VCaP (cell line): ENCODE data around the gene ADGRG6.
"Not testable (repeated sequence)": the region's sequence is repeated elsewhere in the genome, so short reads cannot be mapped to it uniquely, and the experiment has no call there.

Experiments
- H3K27ac ChIP-seq: fragments of 450-650 bp; 2 replicates; pipeline ENCODE4 v1.5.1; 2017
- TF ChIP-seq, protein P1 (sequence below): fragments of 450-650 bp; conservative IDR thresholded peaks from 2 replicates; pipeline ENCODE4 v1.5.1; 2017; ENCODE audit warnings: mild to moderate bottlenecking, moderate library complexity

The ADGRG6 gene

DNA sequence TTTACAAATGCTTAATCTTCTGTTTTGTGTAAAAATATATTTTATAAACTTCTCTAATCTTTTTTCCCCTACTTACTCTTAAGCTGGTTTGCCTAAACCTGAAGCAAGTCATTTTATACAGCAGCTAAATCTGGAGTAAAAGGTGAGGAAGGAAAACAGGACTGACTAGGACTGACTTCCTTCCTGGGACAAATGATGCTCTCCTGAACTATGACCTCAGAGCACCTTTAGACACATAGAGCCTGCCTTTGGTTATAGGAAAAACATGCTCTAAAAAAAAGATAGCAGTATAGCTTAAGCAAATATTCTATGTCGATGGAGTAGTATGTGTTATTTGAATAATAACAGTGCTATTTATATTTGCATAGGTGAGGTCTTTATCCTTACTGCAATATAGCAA is 21.5 kb upstream of the ADGRG6 start:
- TF ChIP-seq, protein P1, sequence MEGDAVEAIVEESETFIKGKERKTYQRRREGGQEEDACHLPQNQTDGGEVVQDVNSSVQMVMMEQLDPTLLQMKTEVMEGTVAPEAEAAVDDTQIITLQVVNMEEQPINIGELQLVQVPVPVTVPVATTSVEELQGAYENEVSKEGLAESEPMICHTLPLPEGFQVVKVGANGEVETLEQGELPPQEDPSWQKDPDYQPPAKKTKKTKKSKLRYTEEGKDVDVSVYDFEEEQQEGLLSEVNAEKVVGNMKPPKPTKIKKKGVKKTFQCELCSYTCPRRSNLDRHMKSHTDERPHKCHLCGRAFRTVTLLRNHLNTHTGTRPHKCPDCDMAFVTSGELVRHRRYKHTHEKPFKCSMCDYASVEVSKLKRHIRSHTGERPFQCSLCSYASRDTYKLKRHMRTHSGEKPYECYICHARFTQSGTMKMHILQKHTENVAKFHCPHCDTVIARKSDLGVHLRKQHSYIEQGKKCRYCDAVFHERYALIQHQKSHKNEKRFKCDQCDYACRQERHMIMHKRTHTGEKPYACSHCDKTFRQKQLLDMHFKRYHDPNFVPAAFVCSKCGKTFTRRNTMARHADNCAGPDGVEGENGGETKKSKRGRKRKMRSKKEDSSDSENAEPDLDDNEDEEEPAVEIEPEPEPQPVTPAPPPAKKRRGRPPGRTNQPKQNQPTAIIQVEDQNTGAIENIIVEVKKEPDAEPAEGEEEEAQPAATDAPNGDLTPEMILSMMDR: no peak
- H3K27ac ChIP-seq: no peak overlapping the region

DNA sequence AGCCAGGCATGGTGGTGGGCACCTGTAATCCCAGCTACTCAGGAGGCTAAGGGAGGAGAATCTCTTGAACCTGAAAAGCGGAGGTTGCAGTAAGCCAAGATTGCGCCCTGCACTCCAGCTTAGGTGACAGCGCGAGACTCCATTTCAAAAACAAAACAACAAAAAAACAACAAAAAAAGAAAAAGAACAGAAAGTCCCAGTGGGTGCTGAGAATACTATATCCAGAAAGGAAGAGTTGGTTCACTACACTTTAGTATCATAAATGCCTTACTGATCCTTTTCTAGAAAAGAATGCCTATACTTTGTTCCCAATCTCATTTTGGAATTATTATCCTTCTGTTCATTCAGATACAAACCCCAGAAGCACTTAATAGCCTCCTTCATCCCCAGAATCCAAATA is 20.9 kb upstream of the ADGRG6 start:
- TF ChIP-seq, protein P1: no peak
- H3K27ac ChIP-seq: no peak overlapping the region

DNA sequence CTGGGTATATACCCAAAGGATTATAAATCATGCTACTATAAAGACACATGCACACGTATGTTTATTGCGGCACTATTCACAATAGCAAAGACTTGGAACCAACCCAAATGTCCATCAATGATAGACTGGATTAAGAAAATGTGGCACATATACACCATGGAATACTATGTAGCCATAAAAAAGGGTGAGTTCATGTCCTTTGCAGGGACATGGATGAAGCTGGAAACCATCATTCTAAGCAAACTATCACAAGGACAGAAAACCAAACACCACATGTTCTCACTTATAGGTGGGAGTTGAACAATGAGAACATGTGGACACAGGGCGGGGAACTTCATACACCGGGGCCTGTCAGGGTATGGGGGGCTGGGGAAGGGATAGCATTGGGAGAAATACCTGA is 18.7 kb upstream of the ADGRG6 start:
- not testable (repeated sequence) for H3K27ac ChIP-seq

DNA sequence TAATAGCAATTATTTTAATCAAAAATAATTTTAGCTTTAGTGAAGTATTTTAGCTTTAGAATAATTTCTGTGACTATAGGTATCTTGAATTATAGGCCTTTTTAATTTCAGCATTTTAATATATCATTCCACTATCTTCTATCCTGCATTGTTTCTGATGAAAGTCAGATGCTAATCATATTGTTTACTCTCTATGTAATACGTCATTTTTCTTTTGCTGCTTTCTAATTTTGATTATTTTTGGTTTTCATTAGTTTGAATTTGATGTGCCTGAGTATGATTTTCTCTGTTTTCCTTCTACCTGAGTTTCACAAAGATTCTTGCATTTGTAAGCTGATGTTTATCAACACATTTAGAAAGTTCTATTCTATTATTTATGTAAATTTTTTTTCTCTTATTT is 17.4 kb upstream of the ADGRG6 start:
- TF ChIP-seq, protein P1: no peak
- peak overlapping the region; percentile 67; the same call in 1 of the 2 replicates for H3K27ac ChIP-seq

DNA sequence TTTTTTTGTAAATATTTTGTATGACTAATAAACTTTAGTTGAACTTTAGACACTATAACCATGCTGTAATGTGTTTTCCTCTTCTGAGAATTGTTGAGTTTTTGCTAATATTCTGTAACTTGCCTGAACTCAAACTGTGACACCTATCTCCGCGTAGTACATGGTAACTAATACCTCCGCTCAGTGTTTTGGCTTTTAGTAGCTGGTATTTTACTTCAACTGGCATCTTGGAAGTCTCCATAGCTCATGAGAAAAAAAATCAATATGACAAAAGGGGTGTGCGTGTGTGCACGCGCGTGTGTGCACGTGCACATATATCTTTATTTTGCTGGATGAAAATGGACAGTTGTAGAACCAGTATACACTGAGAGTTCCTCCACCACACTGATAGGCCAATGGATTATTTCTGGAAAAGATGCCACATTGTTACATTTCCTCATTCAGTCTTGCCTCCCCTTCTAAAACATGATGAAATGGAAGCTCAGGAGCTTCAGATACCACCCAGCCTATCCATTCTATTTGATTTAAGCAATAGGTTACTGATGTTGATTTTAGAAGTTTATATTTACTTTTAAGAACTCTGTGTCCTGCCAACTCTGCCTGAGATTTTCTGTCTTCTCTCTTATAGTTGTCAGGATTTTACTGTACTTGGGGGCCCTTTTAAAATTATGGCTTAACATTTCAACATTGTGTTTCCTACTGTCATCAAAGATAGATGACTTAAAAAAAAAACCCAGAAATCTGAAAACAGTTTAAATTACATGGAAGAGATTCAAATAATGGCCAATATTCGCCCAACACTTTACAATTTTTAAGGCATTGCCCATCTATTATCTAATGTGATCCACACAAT is 16.3 kb upstream of the ADGRG6 start:
- TF ChIP-seq, protein P1: no peak
- H3K27ac ChIP-seq: peak overlapping the region; percentile 67

DNA sequence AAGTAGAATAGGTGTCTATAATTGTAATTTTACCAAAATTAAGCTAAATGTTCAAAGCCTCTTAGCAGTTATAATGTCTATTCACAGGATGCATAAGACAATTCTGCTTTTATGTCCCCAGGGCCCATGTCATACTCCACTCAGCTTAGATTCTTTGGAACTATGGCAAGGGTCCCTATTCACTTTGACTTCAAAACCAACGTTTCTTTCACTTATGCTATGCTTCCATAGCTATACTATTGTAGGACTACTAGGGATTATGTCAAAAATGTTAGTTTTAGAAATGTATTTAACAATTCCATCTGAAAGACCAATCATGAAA is 15.8 kb upstream of the ADGRG6 start:
- H3K27ac ChIP-seq: peak overlapping the region; percentile 67; the same call in 1 of the 2 replicates
- TF ChIP-seq, protein P1: no peak

DNA sequence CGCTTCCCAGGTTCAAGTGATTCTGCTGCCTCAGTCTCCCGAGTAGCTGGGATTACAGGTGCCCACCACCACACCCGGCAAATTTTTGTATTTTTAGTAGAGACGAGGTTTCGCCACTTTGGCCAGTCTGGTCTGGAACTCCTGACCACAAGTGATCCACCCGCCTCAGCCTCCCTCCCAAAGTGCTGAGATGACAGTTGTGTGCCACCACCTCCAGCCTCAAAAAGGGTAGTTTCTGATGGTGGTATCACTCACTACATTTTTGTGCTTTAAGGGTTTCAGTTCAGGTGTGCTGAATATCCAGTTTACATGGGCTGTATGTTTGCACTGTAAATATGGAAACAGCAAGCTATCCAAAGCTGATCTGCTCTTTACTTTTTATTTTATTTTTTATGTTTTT is 12.1 kb upstream of the ADGRG6 start:
- TF ChIP-seq, protein P1: no peak
- H3K27ac ChIP-seq: 0 out of 2 replicates have a peak overlapping the region, but pooled peaks have one; percentile 5

DNA sequence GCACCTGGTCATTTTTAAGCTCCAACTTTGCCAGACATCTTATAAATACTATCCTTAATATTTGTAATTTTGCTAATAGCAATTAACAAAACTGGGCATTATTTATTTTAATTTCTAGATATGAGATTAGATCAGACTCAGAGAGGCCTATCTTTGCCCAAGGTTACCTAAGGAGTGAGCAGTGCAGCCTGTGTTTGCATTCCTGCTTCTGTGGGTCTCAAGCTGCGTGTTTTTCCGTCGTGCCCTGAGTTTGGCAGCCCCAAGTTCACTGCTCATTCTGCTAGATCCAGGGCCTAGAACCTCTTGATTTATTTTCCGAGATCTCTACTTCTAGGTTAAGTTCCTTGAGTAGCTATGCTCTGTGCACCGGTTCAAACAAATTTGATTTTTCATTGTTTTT is 11.0 kb upstream of the ADGRG6 start:
- TF ChIP-seq, protein P1: no peak
- no peak overlapping the region for H3K27ac ChIP-seq
